GM18502 (cell line): ENCODE measurements around the gene JAG2.
"Not testable (repeated sequence)": the region's sequence is repeated elsewhere in the genome, so short reads cannot be mapped to it uniquely, and the experiment has no call there.

ENCODE experiments used
- ATAC-seq: cut with Tn5 transposase; IDR thresholded peaks from one replicate; pipeline ENCODE4 v1.9.1; 2021; ENCODE audit warnings: mild to moderate bottlenecking; ENCODE audit not compliant: unreplicated experiment, poor library complexity

Gene JAG2

GRCh38 chr14:105123981-105124765 is 44.4 kb downstream of the JAG2 start:
- ATAC-seq: no peak

- no peak for ATAC-seq
These were observed 45.4 kb downstream of the JAG2 start for GRCh38 chr14:105123064-105123665.

- ATAC-seq: no peak
These were observed 48.5 kb downstream of the JAG2 start for GRCh38 chr14:105120056-105120455.

GRCh38 chr14:105119408-105120025 is 49.1 kb downstream of the JAG2 start:
- ATAC-seq: no peak

GRCh38 chr14:105118646-105119407 is 49.7 kb downstream of the JAG2 start:
- ATAC-seq: no peak

- ATAC-seq: no peak
These were observed 50.7 kb downstream of the JAG2 start for GRCh38 chr14:105117710-105118385.

- no peak for ATAC-seq
These were observed 51.3 kb downstream of the JAG2 start for GRCh38 chr14:105117257-105117646.

GRCh38 chr14:105116451-105117256 is 51.9 kb downstream of the JAG2 start:
- ATAC-seq: no peak

- not testable (repeated sequence) for ATAC-seq
These were observed 59.3 kb downstream of the JAG2 start for GRCh38 chr14:105109243-105109642.

GRCh38 chr14:105108516-105108864 is 60.1 kb downstream of the JAG2 start:
- no peak for ATAC-seq

- no peak for ATAC-seq
These were observed 60.6 kb downstream of the JAG2 start for GRCh38 chr14:105107781-105108515.

- no peak for ATAC-seq
These were observed 61.2 kb downstream of the JAG2 start for GRCh38 chr14:105107351-105107750.

- ATAC-seq: no peak
These were observed 63.4 kb downstream of the JAG2 start for GRCh38 chr14:105105158-105105557.

GRCh38 chr14:105102893-105103292 is 65.7 kb downstream of the JAG2 start:
- no peak for ATAC-seq

- ATAC-seq: no peak
These were observed 66.2 kb downstream of the JAG2 start for GRCh38 chr14:105102361-105102870.

- ATAC-seq: no peak
These were observed 67.7 kb downstream of the JAG2 start for GRCh38 chr14:105100910-105101309.

- no peak for ATAC-seq
These were observed 68.8 kb downstream of the JAG2 start for GRCh38 chr14:105099778-105100177.

- ATAC-seq: no peak
These were observed 70.3 kb downstream of the JAG2 start for GRCh38 chr14:105098316-105098715.

- no peak for ATAC-seq
These were observed 70.8 kb downstream of the JAG2 start for GRCh38 chr14:105097794-105098127.
